Naive thymus-derived CD8-positive, alpha-beta T cell (primary cell): ENCODE data around the gene AP1G2. TPM values are rescaled to one million over a fixed set of nuclear protein-coding genes. Genes with fewer than 3 reads are reported as not detected.

ENCODE experiments used
- ATAC-seq, 2 donors: fragments of 150-1000 bp; cut with Tn5 transposase in 1 of 2; sonication (Bioruptor Pico), chemical (Tn5 transposase) in 1 of 2; 1 replicate in 1 of 2; 2 replicates in 1 of 2; pipeline ENCODE4 v1.10.0; 2021; ENCODE audit warnings: mild to moderate bottlenecking in 2 of 2, moderate library complexity in 2 of 2
- POLR2A ChIA-PET: fragments of 350-600 bp; sonication (Branson Sonifier 250); formaldehyde crosslinking; loops from one replicate; lab custom pipeline; 2021; ENCODE audit warnings: antibody characterized with exemption; lab: Charles Lee
- DNase-seq, 10 donors: peaks; one replicate each; pipeline versions ENCODE4 v3.0.0 to v3.0.0-alpha.2; 2020 to 2022
- H3K27ac Mint-ChIP-seq, 10 donors: one replicate each; pipeline ENCODE4 v1.8.0; 2020 to 2022; ENCODE audit warnings: mild to moderate bottlenecking in 10 of 10, mixed read lengths in 10 of 10, moderate library complexity in 4 of 10, inconsistent platforms in 1 of 10
- H3K27me3 Mint-ChIP-seq, 5 donors: one replicate each; pipeline ENCODE4 v1.8.0; 2021 to 2022; ENCODE audit warnings: mixed read lengths in 5 of 5
- H3K36me3 Mint-ChIP-seq, 3 donors: one replicate each; pipeline ENCODE4 v1.8.0; 2020 to 2022; ENCODE audit warnings: mixed read lengths in 3 of 3, mild to moderate bottlenecking in 2 of 3, inconsistent platforms in 1 of 3
- H3K4me1 Mint-ChIP-seq, 4 donors: one replicate each; pipeline ENCODE4 v1.8.0; 2021 to 2022; ENCODE audit warnings: mixed read lengths in 4 of 4
- H3K4me3 Mint-ChIP-seq, 10 donors: one replicate each; pipeline ENCODE4 v1.8.0; 2020 to 2022; ENCODE audit warnings: mild to moderate bottlenecking in 10 of 10, mixed read lengths in 10 of 10, moderate library complexity in 6 of 10, inconsistent platforms in 1 of 10
- H3K9me3 Mint-ChIP-seq, 9 donors: one replicate each; pipeline ENCODE4 v1.8.0; 2020 to 2022; ENCODE audit warnings: mixed read lengths in 9 of 9, mild to moderate bottlenecking in 3 of 9, inconsistent platforms in 1 of 9, moderate library complexity in 1 of 9
- polyA plus RNA-seq, 3 donors: library from polyadenylated mRNA; unstranded; fragments of 300-500 nt; fragmentation: Illumina TruSeq; gene quantifications; one replicate each; pipeline ENCODE4 v1.2.3, GENCODE V29; 2021
- total RNA-seq, 8 experiments: library from RNA in 2 of 8; stranded (reverse) in 2 of 8; gene quantifications; one replicate each; pipeline ENCODE4 v1.2.3 and lab custom pipeline; 2021 to 2026

AP1G2 gene
- total and polyA plus RNA-seq, 5 experiments from 2014 or later, result 67.8 to 529 (median 91.4) TPM

GRCh38 chr14:23568600-23569331 is 1.2 kb upstream of the AP1G2 start:
- Mint-ChIP-seq H3K4me3 (peak overlapping the region; percentile 61 to 100 (median 100)), H3K36me3 (peaks cover 0 to 13% (median 0%) of the 10 kb centered on the region in 3 donors), H3K27ac (peak overlapping the region; percentile 73 to 100 (median 98)), H3K27me3 (peaks cover 4 to 23% (median 12%) of the 10 kb centered on the region in 5 donors), H3K9me3 (peaks cover 0 to 1% (median 0%) of the 10 kb centered on the region in 9 donors), H3K4me1 (peaks cover 20 to 44% (median 37%) of the 10 kb centered on the region in 4 donors)
- ATAC-seq, result no peak
- DNase-seq, result no peak
- POLR2A ChIA-PET, result interaction anchor here (0.5 to 3.7 kb wide), 3 partner anchors 12 to 60 kb away, joined by 3 to 30 read pairs (median 4); partner anchors contain the start of genes THTPA and ZFHX2

GRCh38 chr14:23568021-23568599 is 519 bp upstream of the AP1G2 start:
- Mint-ChIP-seq H3K4me3 (peak overlapping the region; percentile 97 to 100 (median 100)), H3K27me3 (peaks cover 2 to 16% (median 8%) of the 10 kb centered on the region in 5 donors), H3K9me3 (peaks cover 0 to 1% (median 0%) of the 10 kb centered on the region in 9 donors), H3K4me1 (peaks cover 20 to 44% (median 39%) of the 10 kb centered on the region in 4 donors), H3K36me3 (peaks cover 0 to 14% (median 0%) of the 10 kb centered on the region in 3 donors), H3K27ac (peak overlapping the region; percentile 82 to 100 (median 98))
- POLR2A ChIA-PET, result interaction anchor here (0.5 to 3.7 kb wide), 6 partner anchors 11 to 239 kb away, joined by 3 to 30 read pairs (median 4); partner anchors contain the start of genes THTPA and ZFHX2
- DNase-seq (no peak), ATAC-seq (no peak)

- no peak for DNase-seq
- Mint-ChIP-seq H3K9me3 (peaks cover 0 to 1% (median 0%) of the 10 kb centered on the region in 9 donors), H3K36me3 (peaks cover 0 to 25% (median 1%) of the 10 kb centered on the region in 3 donors), H3K4me1 (peaks cover 24 to 46% (median 44%) of the 10 kb centered on the region in 4 donors), H3K4me3 (peak overlapping the region; percentile 97 to 100 (median 100)), H3K27ac (peak overlapping the region; percentile 82 to 100 (median 98)), H3K27me3 (peaks cover 0 to 3% (median 0%) of the 10 kb centered on the region in 5 donors)
- POLR2A ChIA-PET, result interaction anchor here (0.7 to 3.7 kb wide), 6 partner anchors 10 to 98 kb away, joined by 3 to 30 read pairs (median 4); partner anchors contain the start of genes NGDN, THTPA and ZFHX2
- no peak for ATAC-seq
Measured at GRCh38 chr14:23566778-23567185, 809 bp downstream of the AP1G2 start.

- peak overlapping the region; percentile 82 to 100 (median 98) for H3K27ac Mint-ChIP-seq
- peaks cover 0 to 30% (median 4%) of the 10 kb centered on the region in 3 donors for H3K36me3 Mint-ChIP-seq
- no peak for ATAC-seq
- H3K4me3 Mint-ChIP-seq, result peak overlapping the region; percentile 97 to 100 (median 100)
- POLR2A ChIA-PET, result interaction anchor here (1.4 to 3.7 kb wide), 3 partner anchors 9 to 97 kb away, joined by 3 to 30 read pairs (median 4); partner anchors contain the start of genes NGDN and THTPA
- H3K4me1 Mint-ChIP-seq, result peaks cover 24 to 49% (median 46%) of the 10 kb centered on the region in 4 donors
- H3K9me3 Mint-ChIP-seq, result peaks cover 0 to 1% (median 0%) of the 10 kb centered on the region in 9 donors
- DNase-seq, result no peak
- H3K27me3 Mint-ChIP-seq, result no peaks in the 10 kb centered on the region
Measured at GRCh38 chr14:23566112-23566777, 1.3 kb downstream of the AP1G2 start.

GRCh38 chr14:23565626-23566025 is 2.0 kb downstream of the AP1G2 start:
- H3K36me3 Mint-ChIP-seq, result peaks cover 0 to 35% (median 4%) of the 10 kb centered on the region in 3 donors
- H3K4me3 Mint-ChIP-seq, result peak overlapping the region in 5 of 10 donors; percentile 24 to 62 (median 27)
- peaks cover 24 to 53% (median 47%) of the 10 kb centered on the region in 4 donors for H3K4me1 Mint-ChIP-seq
- peaks cover 0 to 1% (median 0%) of the 10 kb centered on the region in 9 donors for H3K9me3 Mint-ChIP-seq
- DNase-seq, result no peak
- H3K27me3 Mint-ChIP-seq, result no peaks in the 10 kb centered on the region
- ATAC-seq, result no peak
- POLR2A ChIA-PET, result interaction anchor here (3.7 kb wide), 1 partner anchor 9 kb away, joined by 30 read pairs; the partner anchor contains the start of gene THTPA
- peak overlapping the region in 3 of 10 donors; percentile 7 to 34 (median 15) for H3K27ac Mint-ChIP-seq

GRCh38 chr14:23564876-23565275 is 2.7 kb downstream of the AP1G2 start:
- Mint-ChIP-seq H3K36me3 (peaks cover 0 to 43% (median 8%) of the 10 kb centered on the region in 3 donors), H3K9me3 (peaks cover 0 to 1% (median 0%) of the 10 kb centered on the region in 9 donors), H3K27ac (peak overlapping the region in 4 of 10 donors; percentile 29 to 62 (median 38)), H3K27me3 (no peaks in the 10 kb centered on the region), H3K4me1 (peaks cover 24 to 60% (median 47%) of the 10 kb centered on the region in 4 donors), H3K4me3 (peak overlapping the region in 6 of 10 donors; percentile 24 to 66 (median 46))
- DNase-seq, result no peak
- POLR2A ChIA-PET, result interaction anchor here (3.7 kb wide), 1 partner anchor 8 kb away, joined by 30 read pairs; the partner anchor contains the start of gene THTPA
- no peak for ATAC-seq

GRCh38 chr14:23564181-23564812 is 3.3 kb downstream of the AP1G2 start:
- peak overlapping the region in 6 of 10 donors; percentile 37 to 70 (median 64) for H3K27ac Mint-ChIP-seq
- DNase-seq, result no peak
- H3K27me3 Mint-ChIP-seq, result no peaks in the 10 kb centered on the region
- peaks cover 24 to 62% (median 48%) of the 10 kb centered on the region in 4 donors for H3K4me1 Mint-ChIP-seq
- H3K4me3 Mint-ChIP-seq, result peak overlapping the region in 3 of 10 donors; percentile 40 to 69 (median 57)
- no peak for ATAC-seq
- peaks cover 0 to 1% (median 0%) of the 10 kb centered on the region in 9 donors for H3K9me3 Mint-ChIP-seq
- POLR2A ChIA-PET, result no interaction called here
- peaks cover 0 to 48% (median 8%) of the 10 kb centered on the region in 3 donors for H3K36me3 Mint-ChIP-seq

- Mint-ChIP-seq H3K4me1 (peaks cover 20 to 62% (median 44%) of the 10 kb centered on the region in 4 donors), H3K27ac (peak overlapping the region in 4 of 10 donors; percentile 35 to 83 (median 75)), H3K36me3 (peaks cover 0 to 53% (median 8%) of the 10 kb centered on the region in 3 donors), H3K9me3 (peaks cover 0 to 1% (median 0%) of the 10 kb centered on the region in 9 donors), H3K27me3 (no peaks in the 10 kb centered on the region), H3K4me3 (peak overlapping the region in 1 of 10 donors; percentile 69)
- POLR2A ChIA-PET, result no interaction called here
- DNase-seq (no peak), ATAC-seq (no peak)
Measured at GRCh38 chr14:23563473-23564180, 4.0 kb downstream of the AP1G2 start.

- ATAC-seq, result no peak
- Mint-ChIP-seq H3K27ac (peak overlapping the region in 9 of 10 donors; percentile 51 to 83 (median 68)), H3K9me3 (peaks cover 0 to 1% (median 0%) of the 10 kb centered on the region in 9 donors), H3K4me3 (peak overlapping the region in 1 of 10 donors; percentile 38), H3K4me1 (peaks cover 19 to 62% (median 41%) of the 10 kb centered on the region in 4 donors), H3K36me3 (peaks cover 0 to 53% (median 8%) of the 10 kb centered on the region in 3 donors), H3K27me3 (no peaks in the 10 kb centered on the region)
- POLR2A ChIA-PET, result no interaction called here
- peak; percentile 38 to 77 (median 56) for DNase-seq
Measured at GRCh38 chr14:23562822-23563472, 4.6 kb downstream of the AP1G2 start.
